GM21825 (cell line): ENCODE measurements around the gene ICA1.
"Not testable (repeated sequence)": the region's sequence is repeated elsewhere in the genome, so short reads cannot be mapped to it uniquely, and the experiment has no call there.

ENCODE experiments used
- ATAC-seq: cut with Tn5 transposase; IDR thresholded peaks from one replicate; pipeline ENCODE4 v1.9.1; 2021; ENCODE audit warnings: mild to moderate bottlenecking, moderate library complexity; ENCODE audit not compliant: unreplicated experiment

The ICA1 gene

GRCh38 chr7:8261711-8262695 lies at the start of gene ICA1:
Gene ICA1 (minus strand): TSS chr7:8262167. CDS start chr7:8235926, 26,241 bp downstream.
- peak; percentile 54 for ATAC-seq

GRCh38 chr7:8310876-8311275 lies 48.9 kb upstream of the ICA1 start:
- no peak for ATAC-seq

- ATAC-seq, result no peak
Observed at GRCh38 chr7:8305625-8306388, 43.8 kb upstream of the ICA1 start.

GRCh38 chr7:8305104-8305503 lies 43.1 kb upstream of the ICA1 start:
- no peak for ATAC-seq

GRCh38 chr7:8303904-8304528 lies 42.0 kb upstream of the ICA1 start:
- no peak for ATAC-seq

GRCh38 chr7:8297023-8297422 lies 35.1 kb upstream of the ICA1 start:
- ATAC-seq, result not testable (repeated sequence)

- no peak for ATAC-seq
Observed at GRCh38 chr7:8296362-8296659, 34.3 kb upstream of the ICA1 start.

- peak; percentile 89 for ATAC-seq
Observed at GRCh38 chr7:8295638-8296361, 33.8 kb upstream of the ICA1 start.

GRCh38 chr7:8291397-8292141 lies 29.6 kb upstream of the ICA1 start:
- no peak for ATAC-seq

- no peak for ATAC-seq
Observed at GRCh38 chr7:8290645-8291308, 28.8 kb upstream of the ICA1 start.

GRCh38 chr7:8286118-8286517 lies 24.2 kb upstream of the ICA1 start:
- ATAC-seq, result no peak

GRCh38 chr7:8285155-8285554 lies 23.2 kb upstream of the ICA1 start:
- no peak for ATAC-seq

GRCh38 chr7:8284606-8285005 lies 22.6 kb upstream of the ICA1 start:
- no peak for ATAC-seq

GRCh38 chr7:8283968-8284367 lies 22.0 kb upstream of the ICA1 start:
- no peak for ATAC-seq

- no peak for ATAC-seq
Observed at GRCh38 chr7:8282871-8283270, 20.9 kb upstream of the ICA1 start.

- no peak for ATAC-seq
Observed at GRCh38 chr7:8282162-8282561, 20.2 kb upstream of the ICA1 start.

GRCh38 chr7:8278183-8278582 lies 16.2 kb upstream of the ICA1 start:
- no peak for ATAC-seq

- no peak for ATAC-seq
Observed at GRCh38 chr7:8277394-8277982, 15.5 kb upstream of the ICA1 start.

- no peak for ATAC-seq
Observed at GRCh38 chr7:8274589-8274988, 12.6 kb upstream of the ICA1 start.
